A549 (cell line): ENCODE data around the gene FANCC.

Experiments used
- CEBPB ChIP-seq, 2 experiments: fragments of >200 bp in 1 of 2; sonication (Bioruptor Twin) in 1 of 2; formaldehyde crosslinking in 1 of 2; IDR thresholded peaks; 2 replicates each; pipeline ENCODE4 v1.6.1; 2012 to 2016
- CHD2 ChIP-seq: fragments of 150-350 bp; IDR thresholded peaks from 2 replicates; pipeline ENCODE4 v1.6.1; 2014; ENCODE audit warnings: low read length; ENCODE audit not compliant: partially characterized antibody
- NR3C1 ChIP-seq: fragments of >200 bp; sonication (Bioruptor Twin); formaldehyde crosslinking; IDR thresholded peaks from 3 replicates; pipeline ENCODE4 v1.6.1; 2017
- RFX5 ChIP-seq: fragments of 450-650 bp; IDR thresholded peaks from 2 replicates; pipeline ENCODE4 v1.7.1; 2014; ENCODE audit warnings: antibody characterized with exemption, mild to moderate bottlenecking, moderate library complexity
- TF ChIP-seq, protein P1 (sequence below): fragments of >200 bp; sonication (Bioruptor Twin); formaldehyde crosslinking; IDR thresholded peaks from 3 replicates; pipeline ENCODE4 v1.5.1; 2016

DNA sequence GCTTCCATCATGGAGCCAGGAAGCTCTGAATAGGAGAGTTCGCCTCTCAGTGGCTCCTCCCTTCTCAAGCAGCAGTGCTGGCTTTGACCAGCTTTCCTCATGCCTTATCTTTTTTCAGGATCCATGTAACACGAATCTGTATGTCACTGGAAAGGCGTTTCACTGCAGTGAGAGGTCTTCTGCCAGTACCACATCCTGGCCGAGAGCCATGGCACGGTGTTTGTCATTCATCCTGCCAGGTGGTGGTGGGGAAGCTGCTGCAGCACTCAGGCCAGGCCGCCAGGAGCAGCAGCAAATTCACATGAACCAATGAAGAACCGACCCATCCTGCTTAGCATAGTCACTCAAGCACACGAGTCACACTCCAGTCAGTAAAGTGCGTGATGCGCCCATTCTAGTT is 179.0 kb downstream of the FANCC start:
- TF ChIP-seq, protein P1, sequence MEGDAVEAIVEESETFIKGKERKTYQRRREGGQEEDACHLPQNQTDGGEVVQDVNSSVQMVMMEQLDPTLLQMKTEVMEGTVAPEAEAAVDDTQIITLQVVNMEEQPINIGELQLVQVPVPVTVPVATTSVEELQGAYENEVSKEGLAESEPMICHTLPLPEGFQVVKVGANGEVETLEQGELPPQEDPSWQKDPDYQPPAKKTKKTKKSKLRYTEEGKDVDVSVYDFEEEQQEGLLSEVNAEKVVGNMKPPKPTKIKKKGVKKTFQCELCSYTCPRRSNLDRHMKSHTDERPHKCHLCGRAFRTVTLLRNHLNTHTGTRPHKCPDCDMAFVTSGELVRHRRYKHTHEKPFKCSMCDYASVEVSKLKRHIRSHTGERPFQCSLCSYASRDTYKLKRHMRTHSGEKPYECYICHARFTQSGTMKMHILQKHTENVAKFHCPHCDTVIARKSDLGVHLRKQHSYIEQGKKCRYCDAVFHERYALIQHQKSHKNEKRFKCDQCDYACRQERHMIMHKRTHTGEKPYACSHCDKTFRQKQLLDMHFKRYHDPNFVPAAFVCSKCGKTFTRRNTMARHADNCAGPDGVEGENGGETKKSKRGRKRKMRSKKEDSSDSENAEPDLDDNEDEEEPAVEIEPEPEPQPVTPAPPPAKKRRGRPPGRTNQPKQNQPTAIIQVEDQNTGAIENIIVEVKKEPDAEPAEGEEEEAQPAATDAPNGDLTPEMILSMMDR = no peak
- TF ChIP-seq NR3C1 (no peak), CEBPB (IDR thresholded peaks at IDR 0.05) (no peak), CHD2 (no peak), RFX5 (no peak)
